Panc1 (cell line): Measurements from ENCODE around the gene CRKL. TPM values are rescaled to one million over a fixed set of nuclear protein-coding genes. Genes with fewer than 3 reads are reported as not detected.
A peak's percentile ranks its signal among the peaks of the same experiment; 100 is the strongest.

Experiments used
- ATAC-seq: fragments of 200-7000 bp; cut with Tn5 transposase; 2 replicates; pipeline ENCODE4 v1.9.1; 2020; ENCODE audit warnings: mild to moderate bottlenecking, moderate library complexity
- BruUV-seq: library from RNA; stranded (reverse); fragments of 400-500 nt; replicated peaks from 2 replicates; lab custom pipeline; 2021; lab: Mats Ljungman, UMichigan
- CTCF ChIA-PET: fragments of 300-600 bp; sonication (Branson Sonifier 250); formaldehyde crosslinking; loops from one replicate; lab custom pipeline; 2022; ENCODE audit warnings: antibody characterized with exemption; lab: Charles Lee
- POLR2A ChIA-PET: fragments of 300-600 bp; sonication (Branson Sonifier 250); formaldehyde crosslinking; loops from one replicate; lab custom pipeline; 2022; ENCODE audit warnings: antibody characterized with exemption; lab: Charles Lee
- DNase-seq: peaks from one replicate; pipeline ENCODE4 v3.0.0-alpha.2; 2010; ENCODE audit warnings: low read depth, low spot score
- H3K27ac ChIP-seq: 2 replicates; pipeline ENCODE4 v1.5.1; 2011; ENCODE audit warnings: mild to moderate bottlenecking, low read length, inconsistent platforms
- H3K27me3 ChIP-seq: fragments of 200-500 bp; sonication (Bioruptor generic); 2 replicates; pipeline ENCODE4 v1.6.0; 2014; ENCODE audit warnings: low read length, inconsistent platforms; ENCODE audit not compliant: control insufficient read depth, insufficient read depth
- H3K36me3 ChIP-seq: fragments of 200-500 bp; sonication (Bioruptor generic); 2 replicates; pipeline ENCODE4 v1.5.1; 2014; ENCODE audit warnings: inconsistent platforms, mild to moderate bottlenecking, low read length, moderate library complexity; ENCODE audit not compliant: control insufficient read depth, insufficient read depth
- H3K4me1 ChIP-seq: 2 replicates; pipeline ENCODE4 v1.5.1; 2011; ENCODE audit warnings: inconsistent platforms, mild to moderate bottlenecking, low read length, moderate library complexity; ENCODE audit not compliant: control insufficient read depth, insufficient read depth
- H3K4me3 ChIP-seq, 2 experiments: 2 replicates each; pipeline ENCODE4 v1.5.1; 2011 to 2012; ENCODE audit warnings: low read depth in 2 of 2, low read length in 2 of 2, mild to moderate bottlenecking in 2 of 2, inconsistent platforms in 1 of 2, moderate library complexity in 1 of 2
- H3K9me3 ChIP-seq: fragments of 200-500 bp; sonication (Bioruptor generic); 2 replicates; pipeline ENCODE4 v1.5.1; 2014; ENCODE audit warnings: low read depth, mild to moderate bottlenecking, inconsistent platforms, low read length, moderate library complexity; ENCODE audit not compliant: control insufficient read depth, insufficient read depth
- POLR2AphosphoS5 ChIP-seq: IDR thresholded peaks from 2 replicates; pipeline ENCODE4 v1.6.1; 2012; ENCODE audit warnings: mild to moderate bottlenecking, low read depth, low read length, moderate library complexity
- SIN3A ChIP-seq: IDR thresholded peaks from 2 replicates; pipeline ENCODE4 v1.6.1; 2012; ENCODE audit warnings: low read depth, mild to moderate bottlenecking, low read length, moderate library complexity, borderline replicate concordance; ENCODE audit not compliant: insufficient read depth
- TCF7L2 ChIP-seq: IDR thresholded peaks from 2 replicates; pipeline ENCODE4 v1.6.1; 2011; ENCODE audit warnings: mild to moderate bottlenecking, low read depth, low read length, inconsistent platforms
- in situ Hi-C: cut with HindIII; loops from 2 replicates; pipeline ENCODE4 v1.10.0; 2016; ENCODE audit warnings: low sequenced_read_pairs, low pct_unique_long_range_greater_than_20kb
- intact Hi-C: fragments of 100-400 bp; cut with micrococcal nuclease; formaldehyde crosslinking; loops from one replicate; pipeline ENCODE4 v1.10.0; 2022; ENCODE audit not compliant: unreplicated experiment
- total RNA-seq: library from RNA; stranded (reverse); gene quantifications from one replicate; pipeline ENCODE4 v1.2.1, GENCODE V29; 2021; ENCODE audit not compliant: unreplicated experiment
- TF ChIP-seq, protein P1 (sequence below), 2 experiments: IDR thresholded peaks; 2 replicates each; pipeline ENCODE4 v1.6.1; 2011 to 2012; ENCODE audit warnings: low read depth in 2 of 2, control low read depth in 1 of 2, low read length in 1 of 2, mild to moderate bottlenecking in 1 of 2, moderate library complexity in 1 of 2; ENCODE audit not compliant: insufficient read depth in 1 of 2

Gene CRKL
- total RNA-seq, 1 experiment from 2014 or later = 59.4 TPM

GRCh38 chr22:20972933-20973577 is 55.8 kb downstream of the CRKL start:
- CTCF ChIA-PET = no interaction called here
- intact Hi-C loops = no loop called here
- no peak for DNase-seq
- Histone ChIP-seq H3K4me1 (no peaks in the 10 kb centered on the region), H3K27me3 (no peaks in the 10 kb centered on the region), H3K36me3 (no peaks in the 10 kb centered on the region), H3K9me3 (no peaks in the 10 kb centered on the region), H3K27ac (no peak overlapping the region), H3K4me3 (no peak overlapping the region)
- in situ Hi-C loops = no loop called here
- no peak for ATAC-seq
- TF ChIP-seq, protein P1, sequence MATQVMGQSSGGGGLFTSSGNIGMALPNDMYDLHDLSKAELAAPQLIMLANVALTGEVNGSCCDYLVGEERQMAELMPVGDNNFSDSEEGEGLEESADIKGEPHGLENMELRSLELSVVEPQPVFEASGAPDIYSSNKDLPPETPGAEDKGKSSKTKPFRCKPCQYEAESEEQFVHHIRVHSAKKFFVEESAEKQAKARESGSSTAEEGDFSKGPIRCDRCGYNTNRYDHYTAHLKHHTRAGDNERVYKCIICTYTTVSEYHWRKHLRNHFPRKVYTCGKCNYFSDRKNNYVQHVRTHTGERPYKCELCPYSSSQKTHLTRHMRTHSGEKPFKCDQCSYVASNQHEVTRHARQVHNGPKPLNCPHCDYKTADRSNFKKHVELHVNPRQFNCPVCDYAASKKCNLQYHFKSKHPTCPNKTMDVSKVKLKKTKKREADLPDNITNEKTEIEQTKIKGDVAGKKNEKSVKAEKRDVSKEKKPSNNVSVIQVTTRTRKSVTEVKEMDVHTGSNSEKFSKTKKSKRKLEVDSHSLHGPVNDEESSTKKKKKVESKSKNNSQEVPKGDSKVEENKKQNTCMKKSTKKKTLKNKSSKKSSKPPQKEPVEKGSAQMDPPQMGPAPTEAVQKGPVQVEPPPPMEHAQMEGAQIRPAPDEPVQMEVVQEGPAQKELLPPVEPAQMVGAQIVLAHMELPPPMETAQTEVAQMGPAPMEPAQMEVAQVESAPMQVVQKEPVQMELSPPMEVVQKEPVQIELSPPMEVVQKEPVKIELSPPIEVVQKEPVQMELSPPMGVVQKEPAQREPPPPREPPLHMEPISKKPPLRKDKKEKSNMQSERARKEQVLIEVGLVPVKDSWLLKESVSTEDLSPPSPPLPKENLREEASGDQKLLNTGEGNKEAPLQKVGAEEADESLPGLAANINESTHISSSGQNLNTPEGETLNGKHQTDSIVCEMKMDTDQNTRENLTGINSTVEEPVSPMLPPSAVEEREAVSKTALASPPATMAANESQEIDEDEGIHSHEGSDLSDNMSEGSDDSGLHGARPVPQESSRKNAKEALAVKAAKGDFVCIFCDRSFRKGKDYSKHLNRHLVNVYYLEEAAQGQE (IDR thresholded peaks at IDR 0.05; ENCODE audit: insufficient read depth in 1 of 2, low read depth in 2 of 2, low read length in 1 of 2) = no peak
- no TSS peak for BruUV-seq
- POLR2A ChIA-PET = interaction anchor here (0.7 kb wide), 1 partner anchor 15 kb away, joined by 4 read pairs; no protein-coding TSS in a partner anchor

DNA sequence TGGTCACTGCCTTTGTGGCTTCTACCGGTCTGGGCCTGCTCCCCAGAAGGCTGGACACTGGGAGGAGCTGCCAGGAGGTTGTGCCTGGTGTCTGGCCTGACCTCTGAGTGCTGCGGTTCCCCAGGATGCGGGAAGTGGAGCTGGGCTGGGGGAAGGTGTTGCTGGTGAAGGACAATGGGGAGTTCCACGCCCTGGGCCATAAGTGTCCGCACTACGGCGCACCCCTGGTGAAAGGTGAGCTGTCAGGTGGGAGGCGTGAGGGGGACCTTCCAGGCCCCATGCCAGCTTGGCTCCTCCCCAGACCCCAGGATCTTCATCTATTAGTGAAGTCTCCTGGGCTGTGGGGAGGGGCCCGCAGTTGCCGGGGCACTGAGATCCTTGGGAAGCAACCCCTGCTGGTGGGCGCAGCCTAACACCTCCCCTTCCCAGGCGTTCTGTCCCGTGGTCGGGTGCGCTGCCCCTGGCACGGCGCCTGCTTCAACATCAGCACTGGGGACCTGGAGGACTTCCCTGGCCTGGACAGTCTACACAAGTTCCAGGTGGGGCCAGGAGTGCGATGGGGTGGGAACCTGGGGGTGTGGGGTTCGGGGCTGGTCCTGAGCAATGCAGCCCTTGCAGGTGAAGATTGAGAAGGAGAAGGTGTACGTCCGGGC is 56.6 kb downstream of the CRKL start:
- ATAC-seq = peak; percentile 37; the same call in 1 of the 2 replicates
- no peak for DNase-seq
- Histone ChIP-seq H3K27me3 (no peaks in the 10 kb centered on the region), H3K27ac (no peak overlapping the region), H3K4me1 (no peaks in the 10 kb centered on the region), H3K36me3 (no peaks in the 10 kb centered on the region), H3K9me3 (no peaks in the 10 kb centered on the region), H3K4me3 (no peak overlapping the region)
- ChIA-PET CTCF (no interaction called here), POLR2A (no interaction called here)
- no TSS peak for BruUV-seq
- no peak for TF ChIP-seq SIN3A
- no peak for TF ChIP-seq TCF7L2
- in situ Hi-C loops = no loop called here
- intact Hi-C loops = no loop called here

- no peaks in the 10 kb centered on the region for H3K27me3 ChIP-seq
- no TSS peak for BruUV-seq
- no peak overlapping the region for H3K4me3 ChIP-seq
- no peaks in the 10 kb centered on the region for H3K36me3 ChIP-seq
- H3K9me3 ChIP-seq = no peaks in the 10 kb centered on the region
- H3K27ac ChIP-seq = no peak overlapping the region
- in situ Hi-C loops (no loop called here), intact Hi-C loops (no loop called here)
- no peaks in the 10 kb centered on the region for H3K4me1 ChIP-seq
- ChIA-PET CTCF (no interaction called here), POLR2A (no interaction called here)
- TF ChIP-seq POLR2AphosphoS5 = no peak
- DNase-seq = no peak
- no peak for ATAC-seq
These were observed 57.2 kb downstream of the CRKL start for GRCh38 chr22:20974336-20974955.
